HG03108 (cell line): ENCODE measurements around the gene DMRT3.

Source experiments
- ATAC-seq: cut with Tn5 transposase; IDR thresholded peaks from one replicate; pipeline ENCODE4 v1.9.1; 2021; ENCODE audit warnings: moderate library complexity; ENCODE audit not compliant: unreplicated experiment

Gene DMRT3

GRCh38 chr9:970151-970996 lies 6.1 kb upstream of the DMRT3 start:
- ATAC-seq = no peak

- no peak for ATAC-seq
Measured at GRCh38 chr9:971901-972500, 4.5 kb upstream of the DMRT3 start.

- ATAC-seq = no peak
Measured at GRCh38 chr9:972501-973294, 3.8 kb upstream of the DMRT3 start.

GRCh38 chr9:973295-973834 lies 3.1 kb upstream of the DMRT3 start:
- ATAC-seq = no peak

GRCh38 chr9:974031-974995 lies 2.1 kb upstream of the DMRT3 start:
- no peak for ATAC-seq

- no peak for ATAC-seq
Measured at GRCh38 chr9:974996-975739, 1.3 kb upstream of the DMRT3 start.

- ATAC-seq = no peak
Measured at GRCh38 chr9:975740-976257, 656 bp upstream of the DMRT3 start.

- no peak for ATAC-seq
Measured at GRCh38 chr9:976943-977837, 735 bp downstream of the DMRT3 start.

- ATAC-seq = no peak
Measured at GRCh38 chr9:977838-978830, 1.7 kb downstream of the DMRT3 start.

GRCh38 chr9:979983-980382 lies 3.5 kb downstream of the DMRT3 start:
- ATAC-seq = no peak

- no peak for ATAC-seq
Measured at GRCh38 chr9:980640-981039, 4.2 kb downstream of the DMRT3 start.

GRCh38 chr9:981491-981898 lies 5.0 kb downstream of the DMRT3 start:
- no peak for ATAC-seq

GRCh38 chr9:982394-983230 lies 6.2 kb downstream of the DMRT3 start:
- ATAC-seq = no peak

- ATAC-seq = no peak
Measured at GRCh38 chr9:994005-994404, 17.6 kb downstream of the DMRT3 start.

- no peak for ATAC-seq
Measured at GRCh38 chr9:995192-995591, 18.7 kb downstream of the DMRT3 start.

- ATAC-seq = no peak
Measured at GRCh38 chr9:995781-996180, 19.3 kb downstream of the DMRT3 start.
